ENCODE measurements around the gene TMEM196. TPM values are rescaled to one million over a fixed set of nuclear protein-coding genes. Genes with fewer than 3 reads are reported as not detected.

The TMEM196 gene
- total and polyA plus RNA-seq, 2 donors from 2014 or later = 0.06 TPM; not detected in 1

Small RNA genes lying within 50 kb of the gene (microRNA-seq; reads per million reads assigned to microRNA genes)
- gene MIR3146 = not detected

Other genes starting within 250 kb of the TMEM196 start
- gene POLR1F, start 64.6 kb downstream of the TMEM196 start, total RNA-seq = 13.3 TPM
- gene POLR1F, start 64.6 kb downstream of the TMEM196 start, polyA plus RNA-seq (ENCODE audit: insufficient read depth, low read depth, low replicate concordance) = 5.3 TPM